T-helper 2 cell (primary cell): ENCODE results near the gene SLC13A3.

ENCODE experiments used
- DNase-seq, 5 experiments: peaks; one replicate each; pipeline versions ENCODE4 v3.0.0 to v3.0.0-alpha.2; 2012 to 2022

The SLC13A3 gene

GRCh38 chr20:46575394-46575793, 75.9 kb downstream of the SLC13A3 start:
- no peak for DNase-seq

- no peak for DNase-seq
Observed at GRCh38 chr20:46573788-46574584, 77.3 kb downstream of the SLC13A3 start.

- no peak for DNase-seq
Observed at GRCh38 chr20:46573234-46573633, 78.0 kb downstream of the SLC13A3 start.

GRCh38 chr20:46572790-46573189, 78.5 kb downstream of the SLC13A3 start:
- no peak for DNase-seq

- no peak for DNase-seq
Observed at GRCh38 chr20:46572153-46572552, 79.1 kb downstream of the SLC13A3 start.

- DNase-seq: no peak
Observed at GRCh38 chr20:46571418-46571817, 79.8 kb downstream of the SLC13A3 start.

GRCh38 chr20:46570956-46571355, 80.3 kb downstream of the SLC13A3 start:
- no peak for DNase-seq

GRCh38 chr20:46569961-46570360, 81.3 kb downstream of the SLC13A3 start:
- DNase-seq: no peak

- DNase-seq: no peak
Observed at GRCh38 chr20:46568570-46569129, 82.6 kb downstream of the SLC13A3 start.

GRCh38 chr20:46566125-46566524, 85.1 kb downstream of the SLC13A3 start:
- no peak for DNase-seq

- DNase-seq: no peak
Observed at GRCh38 chr20:46564241-46564957, 86.9 kb downstream of the SLC13A3 start.

- DNase-seq: no peak
Observed at GRCh38 chr20:46563860-46564221, 87.4 kb downstream of the SLC13A3 start.

GRCh38 chr20:46563170-46563859, 87.9 kb downstream of the SLC13A3 start:
- DNase-seq: no peak

GRCh38 chr20:46562373-46563169, 88.7 kb downstream of the SLC13A3 start:
- peak in 4 of 5 experiments; percentile 9 to 55 (median 40) for DNase-seq

GRCh38 chr20:46562009-46562372, 89.3 kb downstream of the SLC13A3 start:
- DNase-seq: no peak

GRCh38 chr20:46559685-46560440, 91.4 kb downstream of the SLC13A3 start:
- DNase-seq: no peak

GRCh38 chr20:46559001-46559400, 92.3 kb downstream of the SLC13A3 start:
- no peak for DNase-seq

- peak in 1 of 5 experiments; percentile 28 for DNase-seq
Observed at GRCh38 chr20:46558511-46558959, 92.7 kb downstream of the SLC13A3 start.

- DNase-seq: no peak
Observed at GRCh38 chr20:46557231-46557956, 93.9 kb downstream of the SLC13A3 start.

- no peak for DNase-seq
Observed at GRCh38 chr20:46555370-46555956, 95.8 kb downstream of the SLC13A3 start.
